ENCODE data around the gene BAHCC1. TPM values are rescaled to one million over a fixed set of nuclear protein-coding genes. Genes with fewer than 3 reads are reported as not detected.
A peak's percentile ranks its signal among the peaks of the same experiment; 100 is the strongest.

The BAHCC1 gene
- total RNA-seq, 1 experiment from 2014 or later, result 33.7 TPM

DNA sequence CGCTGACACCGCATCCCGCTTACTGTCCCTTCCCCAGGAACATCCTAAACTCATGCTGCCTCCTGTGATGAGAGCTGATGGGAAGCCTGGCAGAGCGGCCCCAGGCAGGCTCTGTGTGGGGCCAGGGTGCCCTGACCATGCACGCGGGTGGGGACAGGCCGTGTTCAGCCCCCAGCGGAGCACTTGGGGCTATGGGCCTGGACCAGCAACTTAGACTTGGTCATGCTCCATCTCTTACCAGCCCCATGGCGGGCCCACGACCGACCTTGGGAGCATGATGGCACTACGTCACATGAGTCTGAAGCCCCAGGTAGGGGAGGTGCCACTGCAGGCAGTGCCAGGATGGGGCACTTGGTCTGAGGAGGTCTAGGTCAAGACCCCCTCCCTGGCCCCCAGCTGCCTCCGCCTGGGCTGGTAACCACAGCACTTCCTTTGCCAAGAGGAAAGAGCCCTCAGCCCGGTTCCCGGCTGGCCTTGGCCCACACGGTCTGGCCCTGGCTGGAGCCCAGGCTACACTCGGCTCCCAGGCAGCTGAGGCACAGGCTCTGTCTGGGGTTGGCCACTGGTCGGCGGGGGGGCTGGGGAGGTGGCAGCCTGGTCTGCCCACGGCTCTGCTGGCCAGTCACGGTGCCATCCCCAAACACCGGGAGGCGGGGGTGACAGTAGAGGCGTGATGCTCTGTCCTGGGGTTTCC, 25.7 kb downstream of the BAHCC1 start:
- Histone ChIP-seq H3K9me2 (ENCODE audit: insufficient read depth) (no peaks in the 10 kb centered on the region), H3K36me3 (ENCODE audit: low read depth) (no peaks in the 10 kb centered on the region), H3K4me3 (no peak overlapping the region), H3F3A (ENCODE audit: insufficient read depth, low read depth) (peaks cover 10% of the 10 kb centered on the region; the same call in 1 of the 2 replicates), H3K4me1 (replicated peaks; ENCODE audit: insufficient read depth) (peaks cover 36% of the 10 kb centered on the region), H3K27ac (no peak overlapping the region), H4K20me1 (ENCODE audit: insufficient read depth) (no peaks in the 10 kb centered on the region), H3K9me3 (ENCODE audit: insufficient read depth, low read depth) (no peaks in the 10 kb centered on the region), H3K4me2 (no peak overlapping the region), H2AFZ (no peak overlapping the region), H3K79me2 (ENCODE audit: low read depth) (peaks cover 10% of the 10 kb centered on the region; the same call in 1 of the 2 replicates), H3K27me3 (ENCODE audit: insufficient read depth, low read depth) (no peaks in the 10 kb centered on the region)
- TF ChIP-seq, protein P1, sequence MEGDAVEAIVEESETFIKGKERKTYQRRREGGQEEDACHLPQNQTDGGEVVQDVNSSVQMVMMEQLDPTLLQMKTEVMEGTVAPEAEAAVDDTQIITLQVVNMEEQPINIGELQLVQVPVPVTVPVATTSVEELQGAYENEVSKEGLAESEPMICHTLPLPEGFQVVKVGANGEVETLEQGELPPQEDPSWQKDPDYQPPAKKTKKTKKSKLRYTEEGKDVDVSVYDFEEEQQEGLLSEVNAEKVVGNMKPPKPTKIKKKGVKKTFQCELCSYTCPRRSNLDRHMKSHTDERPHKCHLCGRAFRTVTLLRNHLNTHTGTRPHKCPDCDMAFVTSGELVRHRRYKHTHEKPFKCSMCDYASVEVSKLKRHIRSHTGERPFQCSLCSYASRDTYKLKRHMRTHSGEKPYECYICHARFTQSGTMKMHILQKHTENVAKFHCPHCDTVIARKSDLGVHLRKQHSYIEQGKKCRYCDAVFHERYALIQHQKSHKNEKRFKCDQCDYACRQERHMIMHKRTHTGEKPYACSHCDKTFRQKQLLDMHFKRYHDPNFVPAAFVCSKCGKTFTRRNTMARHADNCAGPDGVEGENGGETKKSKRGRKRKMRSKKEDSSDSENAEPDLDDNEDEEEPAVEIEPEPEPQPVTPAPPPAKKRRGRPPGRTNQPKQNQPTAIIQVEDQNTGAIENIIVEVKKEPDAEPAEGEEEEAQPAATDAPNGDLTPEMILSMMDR (conservative IDR thresholded peaks at IDR 0.05), result no peak
- TF ChIP-seq EZH2 (IDR thresholded peaks at IDR 0.05; ENCODE audit: low read depth), result no peak
- ChIA-PET POLR2A (ENCODE audit: unreplicated experiment) (no interaction called here), CTCF (interaction anchor here (0.7 kb wide), 1 partner anchor 148 kb away, joined by 14 read pairs; no protein-coding TSS in a partner anchor)
- intact Hi-C loops (cut with micrococcal nuclease; ENCODE audit: unreplicated experiment), result loop anchor here (1.0 to 5.0 kb wide), 2 partner anchors 21 to 61 kb away; no protein-coding TSS in a partner anchor
- DNase-seq, result no peak
- BruUV-seq (replicated peaks), result no TSS peak

DNA sequence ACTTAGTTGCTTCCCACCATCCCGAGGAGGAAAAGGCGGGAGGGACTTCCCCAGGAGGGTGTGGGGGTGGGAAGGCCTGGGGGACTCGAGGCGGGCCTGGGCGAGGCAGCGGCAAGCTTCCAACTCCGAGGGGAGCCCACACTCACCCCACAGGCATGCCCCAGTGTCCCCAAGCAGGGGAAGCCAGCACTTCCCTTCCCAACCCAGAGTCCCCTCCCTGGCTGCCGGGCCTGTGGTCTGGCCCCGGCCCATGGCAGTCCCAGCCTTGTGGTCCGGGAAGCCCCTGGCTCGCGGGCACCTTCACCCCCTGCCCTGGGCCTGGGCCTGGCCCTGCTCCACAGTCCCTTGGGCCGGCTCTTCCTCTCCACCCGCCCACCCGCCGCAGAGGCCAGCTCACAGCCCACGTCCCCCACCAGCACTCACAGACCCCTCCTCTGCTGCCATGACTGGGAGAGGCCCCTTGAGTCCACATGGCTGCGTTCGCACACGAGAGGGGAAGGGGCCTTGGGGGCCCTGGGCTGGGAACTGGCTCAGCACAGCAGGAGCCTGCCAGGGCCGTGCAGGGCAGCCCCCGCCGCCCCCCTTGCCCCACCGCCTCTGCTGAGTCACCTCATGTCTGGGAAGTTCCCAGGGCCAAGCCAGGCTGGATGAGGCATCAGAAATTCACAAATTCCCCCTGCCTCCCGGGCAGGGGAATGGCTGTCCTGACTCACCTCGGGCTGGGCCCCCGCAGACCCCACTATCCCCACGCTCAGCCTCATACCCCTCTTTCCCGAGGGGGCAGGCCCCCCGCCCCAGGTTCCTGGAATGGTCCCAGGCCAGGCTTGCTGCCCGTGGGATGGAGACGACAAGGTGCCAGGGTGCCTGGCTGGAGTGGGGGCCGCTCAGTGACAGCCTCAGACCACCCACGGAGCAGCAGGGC, 27.8 kb downstream of the BAHCC1 start:
- Histone ChIP-seq H3K79me2 (ENCODE audit: low read depth) (peaks cover 10% of the 10 kb centered on the region; the same call in 1 of the 2 replicates), H3K4me2 (peak overlapping the region; percentile 87), H3F3A (ENCODE audit: insufficient read depth, low read depth) (peaks cover 10% of the 10 kb centered on the region; the same call in 1 of the 2 replicates), H3K36me3 (ENCODE audit: low read depth) (no peaks in the 10 kb centered on the region), H2AFZ (no peak overlapping the region), H3K9me3 (ENCODE audit: insufficient read depth, low read depth) (no peaks in the 10 kb centered on the region), H4K20me1 (ENCODE audit: insufficient read depth) (no peaks in the 10 kb centered on the region), H3K27ac (peak overlapping the region; percentile 89), H3K4me3 (peak overlapping the region; percentile 49; the same call in 1 of the 2 replicates), H3K9me2 (ENCODE audit: insufficient read depth) (no peaks in the 10 kb centered on the region), H3K4me1 (replicated peaks; ENCODE audit: insufficient read depth) (peaks cover 36% of the 10 kb centered on the region), H3K27me3 (ENCODE audit: insufficient read depth, low read depth) (no peaks in the 10 kb centered on the region)
- no TSS peak for BruUV-seq (replicated peaks)
- peak; percentile 69 to 90 for DNase-seq
- ChIA-PET POLR2A (ENCODE audit: unreplicated experiment) (interaction anchor here (0.6 to 0.7 kb wide), 3 partner anchors 61 to 922 kb away, joined by 4 to 7 read pairs (median 6); no protein-coding TSS in a partner anchor), CTCF (interaction anchor here (0.5 to 0.6 kb wide), 2 partner anchors 177 to 287 kb away, joined by 3 to 5 read pairs; no protein-coding TSS in a partner anchor)
- intact Hi-C loops (cut with micrococcal nuclease; ENCODE audit: unreplicated experiment), result loop anchor here (5.0 kb wide), 1 partner anchor 59 kb away; no protein-coding TSS in a partner anchor
- TF ChIP-seq EZH2 (IDR thresholded peaks at IDR 0.05; ENCODE audit: low read depth), result no peak
- TF ChIP-seq, protein P1 (conservative IDR thresholded peaks at IDR 0.05), result no peak

DNA sequence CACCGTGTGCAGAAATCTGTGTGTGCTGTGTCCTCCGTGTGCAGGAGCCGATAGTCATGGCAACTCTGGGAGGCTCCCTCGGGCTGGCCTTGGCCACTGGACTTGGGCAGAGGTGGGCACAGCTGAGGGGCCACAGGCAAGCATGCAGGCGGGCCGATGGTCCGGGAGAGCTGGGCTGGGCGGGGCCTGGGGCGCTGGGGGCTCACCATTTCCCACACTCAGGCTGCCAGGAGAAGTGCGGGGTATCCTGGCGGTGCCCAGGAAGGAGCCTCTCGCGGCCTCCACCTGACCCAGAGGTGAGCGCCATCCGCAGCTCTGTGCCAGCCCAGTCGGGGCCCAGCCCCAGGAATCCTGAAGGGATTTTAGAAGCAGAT, 28.4 kb downstream of the BAHCC1 start:
- no peaks in the 10 kb centered on the region for H3K9me2 ChIP-seq (ENCODE audit: insufficient read depth)
- no peak overlapping the region for H2AFZ ChIP-seq
- BruUV-seq (replicated peaks), result no TSS peak
- no peak for DNase-seq
- intact Hi-C loops (cut with micrococcal nuclease; ENCODE audit: unreplicated experiment), result loop anchor here (5.0 kb wide), 1 partner anchor 59 kb away; no protein-coding TSS in a partner anchor
- H3K79me2 ChIP-seq (ENCODE audit: low read depth), result peaks cover 10% of the 10 kb centered on the region; the same call in 1 of the 2 replicates
- peaks cover 36% of the 10 kb centered on the region for H3K4me1 ChIP-seq (replicated peaks; ENCODE audit: insufficient read depth)
- TF ChIP-seq EZH2 (IDR thresholded peaks at IDR 0.05; ENCODE audit: low read depth), result no peak
- TF ChIP-seq, protein P1 (conservative IDR thresholded peaks at IDR 0.05), result no peak
- H3K4me3 ChIP-seq, result no peak overlapping the region; the same call in 1 of the 2 replicates
- CTCF ChIA-PET, result no interaction called here
- H3K36me3 ChIP-seq (ENCODE audit: low read depth), result no peaks in the 10 kb centered on the region
- no peaks in the 10 kb centered on the region for H3K27me3 ChIP-seq (ENCODE audit: insufficient read depth, low read depth)
- peaks cover 5% of the 10 kb centered on the region; the same call in 1 of the 2 replicates for H3F3A ChIP-seq (ENCODE audit: insufficient read depth, low read depth)
- POLR2A ChIA-PET (ENCODE audit: unreplicated experiment), result no interaction called here
- no peaks in the 10 kb centered on the region for H4K20me1 ChIP-seq (ENCODE audit: insufficient read depth)
- H3K27ac ChIP-seq, result peak overlapping the region; percentile 89
- H3K4me2 ChIP-seq, result peak overlapping the region; percentile 87
- H3K9me3 ChIP-seq (ENCODE audit: insufficient read depth, low read depth), result no peaks in the 10 kb centered on the region
